ENCODE measurements around the gene DGKQ.
A peak's percentile ranks its signal among the peaks of the same experiment; 100 is the strongest.

GRCh38 chr4:926538-926937, 46.8 kb downstream of the DGKQ start:
- TF ChIP-seq CTCF (IDR thresholded peaks at IDR 0.05 in 2 of 3, conservative IDR thresholded peaks at IDR 0.05 in 1 of 3; ENCODE audit: insufficient read depth in 2 of 3, low read depth in 1 of 3, low read length in 3 of 3) = peak; percentile 24 to 35 (median 27); a peak in 2 of 6 replicates
- no peak for TF ChIP-seq MAZ (CRISPR knock-in tag; conservative IDR thresholded peaks at IDR 0.05 in 1 of 2, IDR thresholded peaks at IDR 0.05 in 1 of 2)
- no peak for TF ChIP-seq CREB3L1 (IDR thresholded peaks at IDR 0.05; ENCODE audit: borderline replicate concordance, low read depth)
- TF ChIP-seq ZNF830 (CRISPR knock-in tag; IDR thresholded peaks at IDR 0.05) = no peak
- no peak for TF ChIP-seq NR2C2 (CRISPR knock-in tag; IDR thresholded peaks at IDR 0.05)
- no peak for TF ChIP-seq NR2C2 (tag; IDR thresholded peaks at IDR 0.05)
- no peak for TF ChIP-seq POLR2AphosphoS2 (IDR thresholded peaks at IDR 0.05; ENCODE audit: low read length)
- TF ChIP-seq GTF3C2 (IDR thresholded peaks at IDR 0.05; ENCODE audit: borderline replicate concordance, extremely low read depth, insufficient read length) = no peak
- no peak for TF ChIP-seq SPI1 (IDR thresholded peaks at IDR 0.05; ENCODE audit: borderline replicate concordance, low read depth, low read length)
- TF ChIP-seq ESRRA (IDR thresholded peaks at IDR 0.05; ENCODE audit: borderline replicate concordance, low read depth) = no peak
- TF ChIP-seq ZNF778 (CRISPR knock-in tag; IDR thresholded peaks at IDR 0.05) = no peak
- TF ChIP-seq E2F1 (CRISPR knock-in tag; IDR thresholded peaks at IDR 0.05) = no peak
- TF ChIP-seq GABPA (tag; conservative IDR thresholded peaks at IDR 0.05; ENCODE audit: low read depth) = no peak
- TF ChIP-seq AFF1 (IDR thresholded peaks at IDR 0.05; ENCODE audit: low read depth in 1 of 2, partially characterized antibody in 2 of 2) = no peak
- TF ChIP-seq ZNF449 (CRISPR knock-in tag; IDR thresholded peaks at IDR 0.05) = no peak
